Lower lobe of right lung (tissue), 2 donors: ENCODE data around the gene ADNP2. TPM values are rescaled to one million over a fixed set of nuclear protein-coding genes. Genes with fewer than 3 reads are reported as not detected.

Experiments
- ATAC-seq, 2 donors: fragments of 200-7000 bp; cut with Tn5 transposase; one replicate each; pipeline ENCODE4 v1.9.1; 2020 to 2022; ENCODE audit warnings: mild to moderate bottlenecking in 2 of 2, moderate library complexity in 2 of 2
- DNase-seq: peaks from one replicate; pipeline ENCODE4 v3.0.0-alpha.2; 2020
- H3K27ac ChIP-seq: fragments of 200-600 bp; one replicate; pipeline ENCODE4 v1.8.0; 2022
- H3K27me3 ChIP-seq: fragments of 200-600 bp; one replicate; pipeline ENCODE4 v1.8.0; 2022; ENCODE audit warnings: low read depth
- H3K36me3 ChIP-seq: fragments of 200-600 bp; one replicate; pipeline ENCODE4 v1.8.0; 2022; ENCODE audit warnings: mild to moderate bottlenecking
- H3K4me1 ChIP-seq: fragments of 200-600 bp; one replicate; pipeline ENCODE4 v1.8.0; 2022
- H3K4me3 ChIP-seq: fragments of 200-600 bp; one replicate; pipeline ENCODE4 v1.8.0; 2022; ENCODE audit warnings: mild to moderate bottlenecking
- H3K9me3 ChIP-seq: fragments of 200-600 bp; one replicate; pipeline ENCODE4 v1.8.0; 2022
- intact Hi-C: fragments of 100-400 bp; cut with DNase I; formaldehyde crosslinking; loops from one replicate; pipeline ENCODE4 v1.11.0; 2022
- total RNA-seq: library from RNA; stranded (reverse); fragmentation: NEBNext Ultra II Directional; extraction: Animal tissue kit (Norgen Biotek cat#: 25700); gene quantifications from one replicate; pipeline ENCODE4 v1.2.1, GENCODE V29; 2021
- TF ChIP-seq, protein P1 (sequence below): fragments of 200-600 bp; IDR thresholded peaks from one replicate; pipeline ENCODE4 v1.8.0; 2022; ENCODE audit warnings: antibody characterized with exemption, mild to moderate bottlenecking
- donor health status: DM: no; HTN: yes; CAD: no; lungs with severe emphysema.

Gene ADNP2
- total RNA-seq, 1 donor from 2014 or later = 16.5 TPM

- intact Hi-C loops = no loop called here
- H3K27ac ChIP-seq = no peak overlapping the region
- TF ChIP-seq, protein P1, sequence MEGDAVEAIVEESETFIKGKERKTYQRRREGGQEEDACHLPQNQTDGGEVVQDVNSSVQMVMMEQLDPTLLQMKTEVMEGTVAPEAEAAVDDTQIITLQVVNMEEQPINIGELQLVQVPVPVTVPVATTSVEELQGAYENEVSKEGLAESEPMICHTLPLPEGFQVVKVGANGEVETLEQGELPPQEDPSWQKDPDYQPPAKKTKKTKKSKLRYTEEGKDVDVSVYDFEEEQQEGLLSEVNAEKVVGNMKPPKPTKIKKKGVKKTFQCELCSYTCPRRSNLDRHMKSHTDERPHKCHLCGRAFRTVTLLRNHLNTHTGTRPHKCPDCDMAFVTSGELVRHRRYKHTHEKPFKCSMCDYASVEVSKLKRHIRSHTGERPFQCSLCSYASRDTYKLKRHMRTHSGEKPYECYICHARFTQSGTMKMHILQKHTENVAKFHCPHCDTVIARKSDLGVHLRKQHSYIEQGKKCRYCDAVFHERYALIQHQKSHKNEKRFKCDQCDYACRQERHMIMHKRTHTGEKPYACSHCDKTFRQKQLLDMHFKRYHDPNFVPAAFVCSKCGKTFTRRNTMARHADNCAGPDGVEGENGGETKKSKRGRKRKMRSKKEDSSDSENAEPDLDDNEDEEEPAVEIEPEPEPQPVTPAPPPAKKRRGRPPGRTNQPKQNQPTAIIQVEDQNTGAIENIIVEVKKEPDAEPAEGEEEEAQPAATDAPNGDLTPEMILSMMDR = no peak
- H3K4me1 ChIP-seq = peaks cover 15% of the 10 kb centered on the region
- H3K4me3 ChIP-seq = no peak overlapping the region
- no peak for ATAC-seq
- no peak for DNase-seq
- no peaks in the 10 kb centered on the region for H3K36me3 ChIP-seq
- no peaks in the 10 kb centered on the region for H3K27me3 ChIP-seq
- H3K9me3 ChIP-seq = no peaks in the 10 kb centered on the region
Observed at GRCh38 chr18:80106482-80107051, 2.5 kb upstream of the ADNP2 start.

DNA sequence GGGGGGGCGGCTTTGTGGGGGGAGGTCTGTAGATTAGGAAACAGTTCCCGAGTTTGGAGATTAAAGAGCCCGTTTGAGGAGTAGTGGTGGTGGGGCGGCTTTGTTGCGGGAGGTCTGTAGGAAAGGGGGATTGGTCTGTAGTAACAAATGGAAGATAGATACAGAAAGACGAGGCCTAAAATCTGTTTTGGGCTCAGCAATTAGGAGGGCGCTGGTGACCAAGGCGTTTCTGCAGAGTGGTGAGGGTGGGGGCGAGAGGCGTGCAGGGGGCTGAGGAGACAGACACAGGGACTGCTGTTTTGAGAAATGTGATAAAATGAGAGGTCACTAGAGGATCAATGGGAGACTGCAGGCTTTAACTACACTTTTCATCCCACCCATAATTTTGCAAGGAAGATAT lies 1.6 kb upstream of the ADNP2 start:
- H3K27ac ChIP-seq = no peak overlapping the region

DNA sequence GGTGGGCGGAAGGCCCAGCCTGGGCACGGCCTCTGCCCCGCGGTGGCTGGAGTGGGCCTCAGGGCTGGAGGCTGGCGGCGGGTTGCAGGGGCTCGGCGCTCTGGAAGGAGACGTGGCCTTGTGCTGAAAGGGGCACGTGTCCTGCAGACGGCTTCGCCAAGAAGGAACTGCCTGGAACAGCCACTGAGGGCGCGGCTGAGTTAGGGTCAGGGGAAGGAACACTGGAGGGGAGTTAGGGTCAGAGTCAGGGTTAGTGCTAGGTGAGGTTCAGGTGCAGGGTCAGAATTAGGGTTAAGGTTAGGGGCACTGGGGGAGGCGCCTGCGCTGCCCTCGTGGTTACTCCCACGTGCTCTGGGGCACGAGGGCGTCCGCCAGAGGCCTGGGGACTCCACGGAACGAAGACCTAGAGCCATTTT lies 933 bp upstream of the ADNP2 start:
- TF ChIP-seq, protein P1 = no peak
- intact Hi-C loops = no loop called here
- peak; percentile 1 to 3 for ATAC-seq
- Histone ChIP-seq H3K4me1 (peaks cover 16% of the 10 kb centered on the region), H3K9me3 (no peaks in the 10 kb centered on the region), H3K36me3 (no peaks in the 10 kb centered on the region), H3K4me3 (no peak overlapping the region), H3K27me3 (no peaks in the 10 kb centered on the region), H3K27ac (peak overlapping the region; percentile 94)
- peak; percentile 53 for DNase-seq

More for the DNA sequence above, 1.6 kb upstream of the ADNP2 start:
- Histone ChIP-seq H3K4me3 (no peak overlapping the region), H3K9me3 (no peaks in the 10 kb centered on the region), H3K4me1 (peaks cover 16% of the 10 kb centered on the region), H3K27me3 (no peaks in the 10 kb centered on the region), H3K36me3 (no peaks in the 10 kb centered on the region)
- DNase-seq (no peak), ATAC-seq (no peak)
- intact Hi-C loops = no loop called here
- TF ChIP-seq, protein P1 = no peak

DNA sequence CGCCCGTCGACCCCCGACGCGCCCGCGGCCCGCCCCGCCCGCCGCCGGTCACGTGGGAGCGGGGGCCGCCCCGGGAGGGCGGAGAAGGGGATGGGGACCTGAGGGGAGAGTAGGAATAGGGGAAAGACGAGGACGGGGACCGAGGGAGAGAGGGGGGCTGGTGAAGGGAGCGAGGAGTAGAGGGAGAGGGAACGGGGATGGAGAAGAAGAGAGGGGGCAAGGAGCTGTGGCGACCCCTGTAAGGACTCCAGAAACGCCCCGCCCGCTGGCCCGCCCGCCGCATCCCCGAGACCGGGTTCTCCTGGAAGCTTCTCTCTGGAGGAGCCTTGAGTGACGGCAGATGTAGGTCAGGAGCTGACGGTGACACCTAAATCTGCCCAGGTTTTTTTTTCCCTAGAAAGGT lies 615 bp downstream of the ADNP2 start:
- intact Hi-C loops = no loop called here
- H3K4me1 ChIP-seq = peaks cover 16% of the 10 kb centered on the region
- TF ChIP-seq, protein P1 = no peak
- H3K27me3 ChIP-seq = no peaks in the 10 kb centered on the region
- H3K27ac ChIP-seq = peak overlapping the region; percentile 94
- H3K36me3 ChIP-seq = no peaks in the 10 kb centered on the region
- H3K9me3 ChIP-seq = no peaks in the 10 kb centered on the region
- H3K4me3 ChIP-seq = peak overlapping the region; percentile 73
- ATAC-seq = peak; percentile 17 to 44
- DNase-seq = peak; percentile 60

DNA sequence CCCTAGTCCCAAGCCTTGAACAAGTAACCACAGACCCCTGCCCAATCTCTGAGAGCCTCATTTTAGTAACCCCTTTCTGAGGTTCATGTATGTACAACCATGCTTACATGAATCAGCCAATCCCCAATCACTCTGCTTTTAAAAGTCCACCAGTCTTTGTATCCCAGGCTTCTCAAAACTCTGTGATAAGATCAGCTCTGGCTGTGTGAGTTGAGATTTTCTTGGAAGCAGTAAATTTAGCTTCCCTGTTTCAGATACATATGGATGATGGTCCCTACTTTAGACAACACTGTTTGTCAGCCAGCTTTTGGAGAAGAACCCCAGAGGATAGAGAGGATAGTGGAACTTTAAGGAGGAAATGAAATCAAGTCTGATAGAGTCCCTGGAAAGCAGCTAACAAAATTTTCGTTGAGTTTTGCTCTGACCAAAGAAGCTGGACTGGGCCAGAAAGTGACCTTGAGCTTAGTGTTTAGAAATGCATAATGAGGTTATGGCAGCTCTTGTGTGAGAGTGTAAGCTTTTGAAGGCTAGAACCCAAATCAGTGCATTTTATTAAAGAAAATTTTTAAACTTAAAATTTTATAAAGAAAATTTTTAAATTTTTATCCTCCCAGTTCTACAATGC lies 3.7 kb downstream of the ADNP2 start:
- no peaks in the 10 kb centered on the region for H3K27me3 ChIP-seq
- no peaks in the 10 kb centered on the region for H3K9me3 ChIP-seq
- no peak overlapping the region for H3K27ac ChIP-seq
- no peak for DNase-seq
- H3K36me3 ChIP-seq = no peaks in the 10 kb centered on the region
- no peak for ATAC-seq
- intact Hi-C loops = no loop called here
- H3K4me1 ChIP-seq = peaks cover 16% of the 10 kb centered on the region
- H3K4me3 ChIP-seq = no peak overlapping the region
- TF ChIP-seq, protein P1 = no peak
